Parathyroid adenoma (tissue), 2 donors: ENCODE results near the gene GPC5.

Experiments used
- H2AFZ ChIP-seq: fragments of 300-600 bp; sonication (generic); one replicate; pipeline ENCODE4 v1.7.0; 2017; ENCODE audit warnings: antibody characterized with exemption, mild to moderate bottlenecking
- H3K27ac ChIP-seq: fragments of 300-600 bp; sonication (generic); one replicate; pipeline ENCODE4 v1.7.0; 2017
- H3K27me3 ChIP-seq: fragments of 300-600 bp; sonication (generic); one replicate; pipeline ENCODE4 v1.7.0; 2017; ENCODE audit warnings: low read length; ENCODE audit not compliant: control insufficient read depth, insufficient read depth
- H3K36me3 ChIP-seq: fragments of 300-600 bp; sonication (generic); one replicate; pipeline ENCODE4 v1.7.0; 2017; ENCODE audit warnings: low read length; ENCODE audit not compliant: control insufficient read depth, insufficient read depth
- H3K4me1 ChIP-seq: fragments of 300-600 bp; sonication (generic); one replicate; pipeline ENCODE4 v1.7.0; 2017; ENCODE audit warnings: control low read depth
- H3K4me2 ChIP-seq: fragments of 300-600 bp; sonication (generic); one replicate; pipeline ENCODE4 v1.7.0; 2017; ENCODE audit warnings: low read length
- H3K4me3 ChIP-seq: fragments of 300-600 bp; sonication (generic); one replicate; pipeline ENCODE4 v1.7.0; 2017; ENCODE audit warnings: low read depth, low read length
- H3K79me2 ChIP-seq: fragments of 300-600 bp; sonication (generic); one replicate; pipeline ENCODE4 v1.7.0; 2017; ENCODE audit warnings: control low read depth
- H3K9ac ChIP-seq: fragments of 300-600 bp; sonication (generic); one replicate; pipeline ENCODE4 v1.7.0; 2017; ENCODE audit warnings: mild to moderate bottlenecking
- H3K9me3 ChIP-seq: fragments of 300-600 bp; sonication (generic); one replicate; pipeline ENCODE4 v1.7.0; 2017; ENCODE audit warnings: low read length; ENCODE audit not compliant: control insufficient read depth
- TF ChIP-seq, protein P1 (sequence below): fragments of 300-600 bp; sonication (generic); IDR thresholded peaks from one replicate; pipeline ENCODE4 v1.7.0; 2017; ENCODE audit warnings: antibody characterized with exemption, mild to moderate bottlenecking
- donor health status: primary hyperparathyroidism.

Gene GPC5

DNA sequence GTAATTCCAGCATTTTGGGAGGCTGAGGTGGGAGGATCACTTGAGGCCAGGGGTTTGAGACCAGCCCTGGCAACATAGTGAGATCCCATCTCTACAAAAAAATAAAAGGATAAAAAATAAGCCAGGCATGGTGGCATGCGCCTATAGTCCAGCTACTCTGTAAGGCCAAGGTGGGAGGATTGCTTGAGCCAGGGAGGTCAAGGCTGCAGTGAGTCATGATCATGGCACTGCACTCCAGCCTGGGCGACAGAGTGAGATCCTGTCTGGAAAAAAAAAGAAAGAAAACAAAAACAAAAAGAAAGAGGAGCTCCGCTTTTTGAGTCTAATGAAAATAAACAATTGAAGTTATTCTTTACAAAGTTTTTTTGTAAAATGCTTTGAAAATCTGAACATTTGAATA lies 326.2 kb downstream of the GPC5 start:
- Histone ChIP-seq H3K4me1 (no peaks in the 10 kb centered on the region), H3K36me3 (no peaks in the 10 kb centered on the region), H3K9me3 (no peaks in the 10 kb centered on the region), H3K9ac (no peak overlapping the region), H3K4me3 (no peak overlapping the region), H3K79me2 (no peaks in the 10 kb centered on the region), H3K27me3 (no peaks in the 10 kb centered on the region), H3K27ac (no peak overlapping the region), H2AFZ (no peak overlapping the region), H3K4me2 (no peak overlapping the region)
- TF ChIP-seq, protein P1, sequence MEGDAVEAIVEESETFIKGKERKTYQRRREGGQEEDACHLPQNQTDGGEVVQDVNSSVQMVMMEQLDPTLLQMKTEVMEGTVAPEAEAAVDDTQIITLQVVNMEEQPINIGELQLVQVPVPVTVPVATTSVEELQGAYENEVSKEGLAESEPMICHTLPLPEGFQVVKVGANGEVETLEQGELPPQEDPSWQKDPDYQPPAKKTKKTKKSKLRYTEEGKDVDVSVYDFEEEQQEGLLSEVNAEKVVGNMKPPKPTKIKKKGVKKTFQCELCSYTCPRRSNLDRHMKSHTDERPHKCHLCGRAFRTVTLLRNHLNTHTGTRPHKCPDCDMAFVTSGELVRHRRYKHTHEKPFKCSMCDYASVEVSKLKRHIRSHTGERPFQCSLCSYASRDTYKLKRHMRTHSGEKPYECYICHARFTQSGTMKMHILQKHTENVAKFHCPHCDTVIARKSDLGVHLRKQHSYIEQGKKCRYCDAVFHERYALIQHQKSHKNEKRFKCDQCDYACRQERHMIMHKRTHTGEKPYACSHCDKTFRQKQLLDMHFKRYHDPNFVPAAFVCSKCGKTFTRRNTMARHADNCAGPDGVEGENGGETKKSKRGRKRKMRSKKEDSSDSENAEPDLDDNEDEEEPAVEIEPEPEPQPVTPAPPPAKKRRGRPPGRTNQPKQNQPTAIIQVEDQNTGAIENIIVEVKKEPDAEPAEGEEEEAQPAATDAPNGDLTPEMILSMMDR, result no peak

DNA sequence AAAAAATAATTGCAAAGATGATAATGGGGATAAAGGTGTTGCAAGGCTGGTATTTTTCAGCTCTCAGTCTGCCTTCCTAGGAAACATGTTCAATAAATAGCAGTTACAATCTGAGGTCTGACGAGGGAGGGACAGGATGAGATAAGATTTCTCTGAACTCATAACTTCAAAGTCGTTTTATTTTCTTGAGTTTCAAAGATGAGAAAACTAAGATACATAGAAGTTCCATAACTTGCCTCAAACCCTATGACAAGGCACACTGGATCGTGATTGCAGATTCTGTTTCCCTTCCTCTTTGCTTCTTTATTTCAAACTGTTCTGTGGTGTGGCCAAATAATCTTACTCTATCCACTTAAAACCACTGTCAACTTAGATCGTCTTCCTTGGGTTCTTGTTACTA lies 327.2 kb downstream of the GPC5 start:
- Histone ChIP-seq H3K4me1 (no peaks in the 10 kb centered on the region), H3K4me2 (no peak overlapping the region), H3K9me3 (no peaks in the 10 kb centered on the region), H3K36me3 (no peaks in the 10 kb centered on the region), H3K27ac (no peak overlapping the region), H2AFZ (no peak overlapping the region), H3K4me3 (no peak overlapping the region), H3K79me2 (no peaks in the 10 kb centered on the region), H3K27me3 (no peaks in the 10 kb centered on the region), H3K9ac (no peak overlapping the region)
- TF ChIP-seq, protein P1, result no peak

GRCh38 chr13:91726671-91727070 lies 328.2 kb downstream of the GPC5 start:
- H3K4me2 ChIP-seq, result no peak overlapping the region
- no peaks in the 10 kb centered on the region for H3K27me3 ChIP-seq
- H2AFZ ChIP-seq, result no peak overlapping the region
- no peaks in the 10 kb centered on the region for H3K79me2 ChIP-seq
- H3K9ac ChIP-seq, result no peak overlapping the region
- TF ChIP-seq, protein P1, result no peak
- H3K36me3 ChIP-seq, result no peaks in the 10 kb centered on the region
- no peak overlapping the region for H3K27ac ChIP-seq
- no peaks in the 10 kb centered on the region for H3K9me3 ChIP-seq
- H3K4me3 ChIP-seq, result no peak overlapping the region
- H3K4me1 ChIP-seq, result no peaks in the 10 kb centered on the region

GRCh38 chr13:91729859-91730258 lies 331.4 kb downstream of the GPC5 start:
- Histone ChIP-seq H2AFZ (no peak overlapping the region), H3K79me2 (no peaks in the 10 kb centered on the region), H3K4me1 (no peaks in the 10 kb centered on the region), H3K9me3 (no peaks in the 10 kb centered on the region), H3K4me3 (no peak overlapping the region), H3K9ac (no peak overlapping the region), H3K4me2 (no peak overlapping the region), H3K36me3 (no peaks in the 10 kb centered on the region), H3K27ac (no peak overlapping the region), H3K27me3 (no peaks in the 10 kb centered on the region)
- TF ChIP-seq, protein P1, result no peak

DNA sequence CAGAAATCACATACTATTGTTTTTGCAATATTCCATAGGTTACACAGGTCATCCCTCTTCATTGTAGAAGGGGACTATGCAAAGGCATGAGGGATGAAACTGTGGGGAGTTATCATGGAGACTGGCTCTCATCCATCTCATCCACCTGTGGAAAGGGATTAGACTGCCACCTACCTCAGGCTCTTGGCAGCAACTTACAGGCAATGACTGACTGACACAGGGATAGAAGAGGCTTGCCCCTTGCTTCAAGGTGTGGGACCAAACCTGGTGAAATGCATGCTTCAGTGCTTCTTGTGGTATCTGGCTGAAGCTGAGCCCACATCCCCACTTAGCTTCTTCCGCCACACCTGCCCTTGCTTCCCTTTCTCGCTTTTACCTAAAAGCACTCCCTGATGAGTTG lies 341.3 kb downstream of the GPC5 start:
- Histone ChIP-seq H3K27me3 (no peaks in the 10 kb centered on the region), H3K36me3 (no peaks in the 10 kb centered on the region), H3K9me3 (no peaks in the 10 kb centered on the region), H3K4me1 (no peaks in the 10 kb centered on the region), H3K27ac (no peak overlapping the region), H3K9ac (no peak overlapping the region), H3K4me2 (no peak overlapping the region), H2AFZ (no peak overlapping the region), H3K4me3 (no peak overlapping the region), H3K79me2 (no peaks in the 10 kb centered on the region)
- TF ChIP-seq, protein P1, result no peak
